Panc1 (cell line): ENCODE results near the gene SAMM50. TPM values are rescaled to one million over a fixed set of nuclear protein-coding genes. Genes with fewer than 3 reads are reported as not detected.

Source experiments
- ATAC-seq: fragments of 200-7000 bp; cut with Tn5 transposase; 2 replicates; pipeline ENCODE4 v1.9.1; 2020; ENCODE audit warnings: mild to moderate bottlenecking, moderate library complexity
- BruUV-seq: library from RNA; stranded (reverse); fragments of 400-500 nt; replicated peaks from 2 replicates; lab custom pipeline; 2021; lab: Mats Ljungman, UMichigan
- CTCF ChIA-PET: fragments of 300-600 bp; sonication (Branson Sonifier 250); formaldehyde crosslinking; loops from one replicate; lab custom pipeline; 2022; ENCODE audit warnings: antibody characterized with exemption; lab: Charles Lee
- POLR2A ChIA-PET: fragments of 300-600 bp; sonication (Branson Sonifier 250); formaldehyde crosslinking; loops from one replicate; lab custom pipeline; 2022; ENCODE audit warnings: antibody characterized with exemption; lab: Charles Lee
- DNase-seq: peaks from one replicate; pipeline ENCODE4 v3.0.0-alpha.2; 2010; ENCODE audit warnings: low read depth, low spot score
- H3K27ac ChIP-seq: 2 replicates; pipeline ENCODE4 v1.5.1; 2011; ENCODE audit warnings: mild to moderate bottlenecking, low read length, inconsistent platforms
- H3K27me3 ChIP-seq: fragments of 200-500 bp; sonication (Bioruptor generic); 2 replicates; pipeline ENCODE4 v1.6.0; 2014; ENCODE audit warnings: low read length, inconsistent platforms; ENCODE audit not compliant: control insufficient read depth, insufficient read depth
- H3K36me3 ChIP-seq: fragments of 200-500 bp; sonication (Bioruptor generic); 2 replicates; pipeline ENCODE4 v1.5.1; 2014; ENCODE audit warnings: inconsistent platforms, mild to moderate bottlenecking, low read length, moderate library complexity; ENCODE audit not compliant: control insufficient read depth, insufficient read depth
- H3K4me1 ChIP-seq: 2 replicates; pipeline ENCODE4 v1.5.1; 2011; ENCODE audit warnings: inconsistent platforms, mild to moderate bottlenecking, low read length, moderate library complexity; ENCODE audit not compliant: control insufficient read depth, insufficient read depth
- H3K4me3 ChIP-seq, 2 experiments: 2 replicates each; pipeline ENCODE4 v1.5.1; 2011 to 2012; ENCODE audit warnings: low read depth in 2 of 2, low read length in 2 of 2, mild to moderate bottlenecking in 2 of 2, inconsistent platforms in 1 of 2, moderate library complexity in 1 of 2
- H3K9me3 ChIP-seq: fragments of 200-500 bp; sonication (Bioruptor generic); 2 replicates; pipeline ENCODE4 v1.5.1; 2014; ENCODE audit warnings: low read depth, mild to moderate bottlenecking, inconsistent platforms, low read length, moderate library complexity; ENCODE audit not compliant: control insufficient read depth, insufficient read depth
- CTCF ChIP-seq: fragments of 450-650 bp; IDR thresholded peaks from 2 replicates; pipeline ENCODE4 v1.5.1; 2017; ENCODE audit warnings: mild to moderate bottlenecking
- POLR2AphosphoS5 ChIP-seq: IDR thresholded peaks from 2 replicates; pipeline ENCODE4 v1.6.1; 2012; ENCODE audit warnings: mild to moderate bottlenecking, low read depth, low read length, moderate library complexity
- REST ChIP-seq, 2 experiments: IDR thresholded peaks; 2 replicates each; pipeline ENCODE4 v1.6.1; 2011 to 2012; ENCODE audit warnings: low read depth in 2 of 2, control low read depth in 1 of 2, low read length in 1 of 2, mild to moderate bottlenecking in 1 of 2, moderate library complexity in 1 of 2; ENCODE audit not compliant: insufficient read depth in 1 of 2
- TCF7L2 ChIP-seq: IDR thresholded peaks from 2 replicates; pipeline ENCODE4 v1.6.1; 2011; ENCODE audit warnings: mild to moderate bottlenecking, low read depth, low read length, inconsistent platforms
- in situ Hi-C: cut with HindIII; loops from 2 replicates; pipeline ENCODE4 v1.10.0; 2016; ENCODE audit warnings: low sequenced_read_pairs, low pct_unique_long_range_greater_than_20kb
- intact Hi-C: fragments of 100-400 bp; cut with micrococcal nuclease; formaldehyde crosslinking; loops from one replicate; pipeline ENCODE4 v1.10.0; 2022; ENCODE audit not compliant: unreplicated experiment
- total RNA-seq: library from RNA; stranded (reverse); gene quantifications from one replicate; pipeline ENCODE4 v1.2.1, GENCODE V29; 2021; ENCODE audit not compliant: unreplicated experiment

The SAMM50 gene
- total RNA-seq, 1 experiment from 2014 or later: 40.5 TPM

- TF ChIP-seq CTCF (no peak), TCF7L2 (no peak), REST (IDR thresholded peaks at IDR 0.05; ENCODE audit: insufficient read depth in 1 of 2, low read depth in 2 of 2, low read length in 1 of 2) (no peak), POLR2AphosphoS5 (no peak)
- H3K4me3 ChIP-seq: no peak overlapping the region
- H3K27me3 ChIP-seq: no peaks in the 10 kb centered on the region
- ATAC-seq (no peak), DNase-seq (no peak)
- ChIA-PET POLR2A (no interaction called here), CTCF (interaction anchor here (0.7 kb wide), 1 partner anchor 1058 kb away, joined by 5 read pairs; no protein-coding TSS in a partner anchor)
- H3K9me3 ChIP-seq: no peaks in the 10 kb centered on the region
- H3K36me3 ChIP-seq: no peaks in the 10 kb centered on the region
- in situ Hi-C loops (no loop called here), intact Hi-C loops (no loop called here)
- no peak overlapping the region for H3K27ac ChIP-seq
- BruUV-seq: no TSS peak
- H3K4me1 ChIP-seq: no peaks in the 10 kb centered on the region
These were observed 45.5 kb upstream of the SAMM50 start for GRCh38 chr22:43909708-43910107.

- POLR2A ChIA-PET: no interaction called here
These were observed 45.0 kb upstream of the SAMM50 start for GRCh38 chr22:43910178-43910695.

More at GRCh38 chr22:43910178-43910695, 45.0 kb upstream of the SAMM50 start:
- CTCF ChIA-PET: interaction anchor here (0.6 kb wide), 1 partner anchor 763 kb away, joined by 7 read pairs; no protein-coding TSS in a partner anchor
- no peaks in the 10 kb centered on the region for H3K9me3 ChIP-seq
- in situ Hi-C loops: no loop called here
- H3K36me3 ChIP-seq: no peaks in the 10 kb centered on the region
- no peak for DNase-seq
- TF ChIP-seq TCF7L2 (no peak), REST (IDR thresholded peaks at IDR 0.05; ENCODE audit: insufficient read depth in 1 of 2, low read depth in 2 of 2, low read length in 1 of 2) (no peak)
- no peaks in the 10 kb centered on the region for H3K27me3 ChIP-seq
- intact Hi-C loops: no loop called here
- H3K4me1 ChIP-seq: no peaks in the 10 kb centered on the region
- no peak overlapping the region for H3K27ac ChIP-seq
- ATAC-seq: no peak
- no peak overlapping the region for H3K4me3 ChIP-seq
- no TSS peak for BruUV-seq
